AG20443 (cell line): ENCODE measurements around the gene RAB40A.
"Not testable (repeated sequence)": the region's sequence is repeated elsewhere in the genome, so short reads cannot be mapped to it uniquely, and the experiment has no call there.

ENCODE experiments used
- DNase-seq: peaks from one replicate; pipeline ENCODE4 v3.0.0; 2012; ENCODE audit warnings: low spot score, mixed read lengths

Gene RAB40A

GRCh38 chrX:103461156-103461555 is 58.1 kb downstream of the RAB40A start:
- DNase-seq = no peak

GRCh38 chrX:103460001-103460755 is 59.1 kb downstream of the RAB40A start:
- DNase-seq = not testable (repeated sequence)

- DNase-seq = peak; percentile 51
Measured at GRCh38 chrX:103453655-103454054, 65.6 kb downstream of the RAB40A start.
